D341Med (cell line): Measurements from ENCODE around the gene FAM168B.

Experiments used
- DNase-seq: peaks from one replicate; pipeline ENCODE4 v3.0.0; 2012; ENCODE audit warnings: low spot score

Gene FAM168B

DNA sequence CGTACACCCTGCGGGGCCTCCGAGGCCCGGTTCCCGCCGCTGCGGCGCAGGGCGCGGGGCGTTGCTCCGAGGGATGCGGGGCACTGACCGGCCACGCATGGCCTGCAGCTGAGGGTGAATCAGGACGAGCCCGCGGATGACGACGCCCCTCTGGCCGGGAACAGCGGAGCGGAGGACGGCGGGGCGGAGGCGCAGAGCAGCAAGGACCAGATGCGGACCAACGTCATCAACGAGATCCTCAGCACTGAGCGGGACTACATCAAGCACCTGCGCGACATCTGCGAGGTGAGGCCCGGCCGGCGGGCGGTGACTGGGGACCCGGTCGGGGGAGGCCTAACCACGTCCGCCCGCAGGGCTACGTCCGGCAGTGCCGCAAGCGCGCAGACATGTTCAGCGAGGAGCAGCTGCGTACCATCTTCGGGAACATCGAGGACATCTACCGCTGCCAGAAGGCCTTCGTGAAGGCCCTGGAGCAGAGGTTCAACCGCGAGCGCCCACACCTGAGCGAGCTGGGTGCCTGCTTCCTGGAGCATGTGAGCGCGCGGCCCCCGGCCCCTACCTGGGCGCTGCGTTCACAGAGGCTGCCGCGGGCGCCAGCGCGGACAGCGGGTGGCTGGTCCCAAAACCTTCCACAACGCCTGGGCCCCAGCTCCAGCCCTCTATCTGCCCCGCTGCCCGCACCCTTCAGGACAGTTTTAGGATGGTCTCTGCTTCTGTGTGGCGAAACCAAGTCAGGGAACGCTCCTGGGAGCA lies 53.2 kb downstream of the FAM168B start:
- no peak for DNase-seq

DNA sequence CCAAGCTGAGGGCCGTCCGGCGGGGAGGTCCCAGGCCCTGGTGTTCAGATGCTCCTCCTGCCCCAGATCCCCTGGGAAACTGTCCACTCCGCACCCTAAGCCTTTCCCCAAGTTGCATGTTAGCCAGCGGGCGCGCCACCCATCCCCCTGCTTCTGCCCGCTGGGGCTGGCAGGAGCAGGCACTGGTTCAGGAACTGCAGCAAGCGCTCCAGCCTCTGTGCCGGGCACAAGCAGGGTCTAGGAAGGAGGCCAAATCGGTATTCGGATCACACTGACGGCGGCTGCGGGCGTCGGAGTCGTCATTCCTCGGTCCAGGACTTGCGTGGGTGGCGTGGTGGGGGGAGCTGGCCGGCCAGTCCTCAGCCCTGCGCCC lies 53.7 kb downstream of the FAM168B start:
- DNase-seq = no peak

DNA sequence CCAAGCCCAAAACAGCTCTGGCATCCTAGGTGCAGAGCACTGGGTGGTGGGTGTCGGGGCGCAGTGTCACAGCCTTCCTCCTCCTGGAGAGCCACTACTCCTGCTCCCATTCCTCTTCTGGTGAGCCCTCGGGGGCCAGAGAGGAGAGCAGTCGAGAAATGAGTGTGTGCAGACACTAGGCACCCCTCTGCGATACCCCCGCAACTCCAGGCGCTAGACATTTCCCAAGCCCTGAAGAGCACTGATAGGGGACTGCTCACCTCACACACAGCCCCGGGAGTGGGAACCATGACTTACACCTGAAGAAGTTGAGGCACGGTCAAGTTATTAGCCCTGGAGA lies 54.2 kb downstream of the FAM168B start:
- no peak for DNase-seq

DNA sequence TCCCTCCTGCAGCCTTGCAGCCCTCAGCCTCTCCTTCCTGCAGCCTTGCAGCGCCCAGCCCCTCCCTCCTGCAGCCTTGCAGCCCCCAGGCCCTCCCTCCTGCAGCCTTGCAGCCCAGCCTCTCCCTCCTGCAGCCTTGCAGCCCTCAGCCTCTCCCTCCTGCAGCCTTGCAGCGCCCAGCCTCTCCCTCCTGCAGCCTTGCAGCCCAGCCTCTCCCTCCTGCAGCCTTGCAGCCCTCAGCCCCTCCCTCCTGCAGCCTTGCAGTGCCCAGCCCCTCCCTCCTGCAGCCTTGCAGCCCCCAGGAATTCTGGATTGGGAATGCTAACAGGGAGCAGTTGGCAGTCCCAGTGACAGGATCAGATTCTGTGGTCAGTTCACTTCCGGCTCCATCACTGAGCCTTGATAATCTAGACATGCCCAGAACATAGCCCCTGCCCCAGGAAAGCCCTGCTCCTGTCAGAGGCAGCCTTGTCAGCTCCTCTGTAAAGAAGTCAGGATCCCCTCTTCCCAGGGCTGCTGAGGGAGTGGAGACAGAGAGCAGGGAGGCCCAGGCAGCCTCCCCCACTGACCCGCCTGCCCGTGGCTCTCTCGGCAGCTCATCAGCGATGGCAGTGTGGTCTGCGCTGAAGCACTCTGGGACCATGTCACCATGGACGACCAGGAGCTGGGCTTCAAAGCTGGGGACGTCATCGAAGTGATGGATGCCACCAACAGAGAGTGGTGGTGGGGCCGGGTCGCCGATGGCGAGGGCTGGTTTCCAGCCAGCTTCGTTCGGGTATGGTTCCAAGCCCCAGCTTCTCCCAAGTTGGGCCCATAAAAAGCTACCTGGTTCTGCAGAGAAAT lies 54.8 kb downstream of the FAM168B start:
- no peak for DNase-seq

DNA sequence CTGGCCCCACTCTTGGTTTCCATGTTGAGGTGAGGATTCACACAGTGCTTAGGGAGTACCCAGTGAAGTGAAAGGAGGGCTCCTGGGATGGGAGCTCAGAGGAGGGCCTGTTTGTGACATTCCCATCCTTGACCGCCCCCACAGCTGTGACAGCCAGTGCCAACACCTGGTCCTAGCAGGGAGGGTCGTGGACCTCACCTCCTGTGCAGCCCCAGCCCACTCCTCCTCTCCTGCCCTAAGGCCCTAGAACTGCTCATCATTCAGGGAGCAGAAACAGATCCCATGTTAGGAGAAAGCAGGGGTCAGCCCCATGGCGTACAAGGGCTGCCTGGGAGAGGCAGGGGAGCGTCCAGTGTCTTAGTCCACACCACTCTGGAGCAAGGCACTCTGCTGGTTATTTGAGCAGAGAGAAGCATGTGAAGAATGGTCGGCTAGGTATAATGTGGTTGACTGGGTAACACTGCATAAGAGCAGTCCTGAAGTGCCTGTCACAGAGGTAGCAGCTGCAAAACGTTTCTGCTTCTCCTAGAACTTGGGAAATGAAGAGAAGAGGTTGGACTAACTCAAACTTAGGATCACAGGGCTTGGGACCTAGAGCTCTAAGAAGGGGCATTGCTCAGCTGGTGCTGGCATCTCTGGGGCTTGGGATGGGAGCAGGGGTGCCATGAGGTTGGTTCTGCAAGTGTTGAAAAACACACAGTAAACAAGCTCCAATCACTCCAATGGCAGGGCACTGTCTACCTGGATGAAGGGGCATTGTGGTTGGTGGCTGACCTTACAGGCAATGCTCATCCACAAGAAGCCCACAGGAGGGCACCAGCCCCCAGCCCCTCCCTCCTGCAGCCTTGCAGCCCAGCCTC lies 55.6 kb downstream of the FAM168B start:
- DNase-seq = no peak

DNA sequence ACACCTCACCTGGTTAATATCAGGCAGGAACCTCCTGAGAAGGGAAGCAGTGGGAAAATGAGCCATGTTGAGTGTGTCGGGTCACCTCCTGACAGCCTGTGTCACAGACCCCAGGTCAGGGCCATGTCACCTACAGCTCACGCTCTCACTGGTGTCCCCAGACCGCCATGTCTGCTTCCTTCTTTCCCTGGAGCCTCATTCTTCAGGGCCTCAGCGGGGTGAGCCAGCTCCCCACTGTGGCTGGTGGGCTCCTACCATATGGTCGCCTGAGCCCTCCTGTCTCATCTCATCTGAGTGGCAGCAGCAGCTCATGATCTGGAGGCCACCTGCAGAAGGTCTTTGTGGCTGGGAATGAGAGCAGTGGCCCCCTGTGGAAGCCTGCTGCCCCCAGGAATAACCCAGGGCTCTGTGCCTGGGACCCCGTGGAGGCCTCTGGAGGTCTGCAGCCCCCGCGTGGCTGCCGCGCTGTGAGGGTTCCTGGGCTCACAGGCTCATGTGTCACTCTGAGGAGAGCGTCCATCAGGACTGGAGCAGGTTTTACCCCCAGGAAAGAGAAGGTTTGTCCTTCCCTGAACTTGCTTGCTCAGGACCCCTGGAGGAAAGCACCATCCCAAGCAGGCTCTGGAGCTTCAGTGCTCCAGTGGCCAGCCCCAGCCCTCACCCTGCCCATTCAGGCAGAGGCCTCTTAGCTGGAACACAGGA lies 56.4 kb downstream of the FAM168B start:
- DNase-seq = no peak

DNA sequence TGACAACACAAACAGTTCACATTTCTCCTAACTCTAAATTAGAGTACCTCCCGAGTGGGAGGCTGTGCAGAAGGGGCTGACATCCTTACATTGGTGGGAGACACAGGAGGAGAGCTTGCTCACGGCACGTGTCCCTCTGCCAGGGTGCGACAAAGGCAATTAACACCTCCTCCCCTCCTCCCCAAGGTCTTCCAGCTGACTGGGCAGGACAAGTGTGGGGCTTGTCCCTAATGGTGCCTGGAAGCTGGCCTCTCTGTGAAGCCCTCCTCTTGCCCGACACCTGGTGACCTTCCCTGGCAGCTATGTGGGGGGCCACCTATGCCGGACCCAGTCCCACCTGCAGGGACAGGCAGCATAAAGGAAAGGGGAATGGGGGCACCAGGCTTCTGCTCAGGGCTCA lies 57.0 kb downstream of the FAM168B start:
- no peak for DNase-seq

DNA sequence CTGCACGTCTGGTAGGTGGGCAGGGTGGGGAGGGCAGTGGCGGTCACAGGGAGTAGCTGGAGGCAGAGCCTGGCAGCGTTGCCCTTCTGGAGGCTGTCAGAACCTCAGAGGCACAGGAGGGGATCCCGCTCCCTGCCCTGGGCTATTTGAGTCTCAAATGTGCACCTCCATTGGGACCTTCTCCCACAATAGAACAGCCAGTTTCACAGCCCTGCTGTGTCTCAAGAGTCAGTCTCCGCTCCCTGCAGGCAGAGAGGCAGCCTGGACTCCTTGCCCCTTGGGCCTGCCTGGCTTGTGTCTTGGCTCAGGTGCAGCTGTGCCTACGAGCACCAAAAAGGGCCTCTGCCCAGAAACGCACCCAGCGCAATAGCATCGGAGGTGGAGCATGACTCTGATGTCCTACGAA lies 57.4 kb downstream of the FAM168B start:
- DNase-seq = no peak

DNA sequence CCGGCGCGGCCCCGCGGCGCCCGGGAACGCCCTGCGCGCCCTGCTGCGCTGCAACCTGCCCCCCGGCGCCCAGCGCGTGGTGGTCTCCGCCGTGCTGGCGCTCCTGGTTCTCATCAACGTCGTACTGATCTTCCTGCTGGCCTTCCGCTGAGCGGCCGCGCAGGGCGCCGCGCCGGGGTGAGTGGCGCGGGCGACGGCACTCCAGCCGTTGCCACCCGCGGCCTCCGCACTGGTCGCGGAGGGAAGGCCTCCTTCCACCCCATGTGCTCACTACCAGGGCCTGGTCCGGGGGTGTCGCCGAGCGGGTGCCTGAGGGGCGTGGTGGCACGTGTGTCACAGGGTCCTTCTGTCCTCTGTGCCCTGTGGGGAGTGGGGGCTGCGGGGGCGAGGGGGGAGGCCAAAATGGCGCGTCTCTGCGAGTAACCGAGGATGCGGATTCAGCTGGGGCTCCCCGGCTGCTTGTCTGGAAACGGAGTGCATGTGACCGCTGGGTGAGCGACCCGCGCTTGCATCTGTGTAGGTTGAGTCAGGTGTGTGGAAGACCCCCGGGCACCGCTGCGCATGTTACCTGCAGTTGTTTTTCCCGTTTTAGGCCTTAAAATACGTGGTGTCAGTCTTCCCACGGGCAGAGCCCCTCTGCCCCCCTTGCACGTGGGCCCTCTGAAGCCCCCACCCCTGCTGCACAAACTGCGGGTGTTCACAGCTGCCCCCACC lies 58.0 kb downstream of the FAM168B start:
- peak; percentile 52 for DNase-seq

DNA sequence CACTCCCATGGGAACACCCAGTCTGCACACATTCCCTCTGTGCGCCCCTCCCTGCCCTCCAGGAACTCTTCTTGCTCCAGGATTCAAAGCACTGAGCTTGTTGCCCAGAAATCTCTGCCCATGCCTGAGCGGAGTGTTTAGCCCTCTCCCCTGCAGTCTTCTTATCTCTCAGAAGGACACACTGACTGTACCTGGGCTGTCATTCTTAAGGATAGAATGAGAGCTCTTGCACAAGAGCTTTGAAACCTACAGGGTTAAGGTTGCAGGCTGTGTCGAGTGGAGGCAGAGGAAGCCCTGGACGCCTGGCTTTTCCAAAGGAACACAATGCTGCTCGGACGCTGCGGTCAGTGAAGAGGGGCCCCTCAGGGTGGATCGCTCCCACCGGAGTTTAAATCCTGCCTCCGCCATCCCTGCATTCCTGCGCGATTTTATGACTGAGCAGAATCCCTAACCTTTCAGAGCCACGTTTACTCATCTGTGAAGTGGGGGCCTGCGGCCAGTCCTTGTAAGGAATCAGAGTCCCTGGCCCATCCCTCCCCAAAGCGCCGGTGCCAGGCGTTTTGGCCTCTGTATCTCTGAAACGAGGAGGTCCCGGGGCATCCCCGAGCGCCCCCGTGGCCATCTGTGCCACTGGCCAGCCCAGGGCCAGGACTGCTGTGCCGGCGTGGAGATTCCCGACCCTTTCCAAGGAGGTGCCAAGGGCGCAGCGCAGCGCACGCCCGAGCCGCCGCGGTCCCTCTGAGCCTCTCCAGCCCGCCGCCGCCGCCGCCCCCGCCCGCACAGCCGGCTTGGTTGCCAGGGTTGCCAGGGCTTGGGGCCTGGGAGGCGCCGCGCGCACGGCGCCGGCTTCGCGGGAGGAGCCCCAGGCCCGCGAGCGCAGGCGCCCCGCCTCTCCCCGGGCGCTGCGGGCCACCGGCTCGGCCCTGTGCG lies 58.9 kb downstream of the FAM168B start:
- peak; percentile 81 for DNase-seq

DNA sequence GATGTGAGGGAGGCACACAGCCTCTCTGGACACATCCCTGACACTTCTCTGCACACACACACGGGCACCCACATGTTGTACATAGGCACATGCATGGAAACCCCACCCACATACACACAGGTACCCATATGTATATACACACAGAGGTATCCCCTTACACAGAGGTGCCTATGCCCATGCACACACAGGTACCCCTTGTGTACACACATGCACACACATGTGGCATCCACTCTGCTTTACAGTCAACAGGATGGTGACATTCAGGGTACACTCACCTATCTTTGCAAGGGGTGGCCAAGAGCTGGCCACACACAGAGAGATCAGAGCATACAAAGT lies 59.5 kb downstream of the FAM168B start:
- DNase-seq = no peak

DNA sequence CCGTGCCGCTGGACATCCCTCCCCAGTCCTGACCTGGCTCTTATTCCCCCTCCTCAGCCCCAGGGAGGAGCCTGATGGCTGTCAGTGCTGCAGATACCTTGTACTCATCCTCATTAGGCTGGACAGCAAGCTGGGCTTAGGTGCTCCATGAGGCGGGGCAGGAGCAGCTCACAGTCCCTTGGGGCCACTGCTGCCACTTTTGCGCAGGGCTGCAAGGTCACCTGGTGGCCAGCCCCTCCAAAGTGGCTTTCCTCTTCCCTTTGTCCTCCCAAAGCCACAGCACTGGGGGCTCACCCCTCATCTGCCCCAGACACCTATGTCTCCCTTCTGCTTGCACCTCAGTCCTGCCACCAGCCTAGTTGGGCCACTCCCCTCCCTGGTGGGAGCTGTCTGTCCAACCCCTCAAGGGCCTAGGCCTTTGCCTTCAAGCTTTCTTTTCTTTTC lies 60.8 kb downstream of the FAM168B start:
- DNase-seq = no peak

DNA sequence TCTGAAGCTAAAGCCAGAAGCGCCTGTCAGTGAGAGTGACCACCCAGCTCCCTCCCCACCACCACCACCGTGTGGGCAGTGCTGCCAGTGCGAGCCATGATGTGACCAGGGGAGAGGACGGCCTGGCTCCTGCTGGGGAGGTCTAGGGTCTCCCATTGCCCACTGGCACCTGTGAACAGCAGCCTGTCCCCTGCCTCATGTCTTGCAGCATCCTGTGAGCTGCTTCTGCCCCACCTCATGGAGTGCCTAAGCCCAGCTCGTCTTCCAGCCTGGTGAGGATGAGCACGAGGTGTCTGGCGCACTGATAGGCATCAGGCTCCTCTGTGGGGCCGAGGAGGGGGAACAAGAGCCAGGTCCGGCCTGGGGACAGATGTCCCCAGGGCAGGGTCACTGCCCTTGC lies 61.4 kb downstream of the FAM168B start:
- no peak for DNase-seq

DNA sequence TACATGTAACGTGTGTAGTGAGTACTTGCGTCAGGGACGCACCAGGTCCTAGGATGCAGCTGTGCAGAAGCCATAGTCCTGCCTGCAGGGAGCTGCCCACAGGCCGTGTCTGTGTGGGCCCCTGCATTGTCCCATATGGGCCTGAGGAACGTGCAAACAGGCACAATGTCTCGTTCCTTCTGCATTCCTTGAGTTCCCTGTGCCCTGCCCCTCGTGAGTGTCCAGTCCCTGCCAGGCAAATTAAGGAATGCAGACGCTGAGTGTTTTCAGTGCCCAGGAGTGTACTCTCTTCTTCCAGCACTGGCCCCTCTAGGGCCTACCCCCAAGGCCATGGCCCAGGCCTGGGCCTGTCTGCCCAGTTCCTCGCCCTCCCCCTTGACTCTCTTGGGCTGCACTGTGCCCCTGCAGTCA lies 61.8 kb downstream of the FAM168B start:
- DNase-seq = no peak

DNA sequence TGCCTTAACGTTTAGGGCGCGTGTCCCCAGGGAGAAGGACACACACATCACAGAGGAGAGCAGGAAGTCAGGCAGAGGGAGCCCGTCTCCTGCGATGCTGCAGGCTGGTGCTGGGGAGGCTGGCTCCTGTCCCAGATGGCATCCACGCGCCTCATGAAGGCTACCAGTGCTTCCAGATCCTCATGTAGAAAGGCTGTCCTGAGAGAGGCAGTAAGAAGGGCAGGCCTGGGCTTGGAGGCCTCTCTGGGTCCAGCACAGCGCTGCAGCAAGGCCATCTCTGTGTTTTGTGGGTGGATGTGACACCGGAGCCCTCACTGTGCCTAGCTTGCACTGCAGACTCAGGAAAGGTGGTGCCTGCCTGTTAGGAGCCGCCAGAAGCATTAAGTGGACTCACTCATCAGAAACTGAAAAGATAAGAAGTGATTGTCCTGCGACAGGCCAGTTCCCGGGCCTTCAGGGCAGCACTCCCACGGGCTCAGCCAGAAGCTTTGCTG lies 62.7 kb downstream of the FAM168B start:
- DNase-seq = no peak

DNA sequence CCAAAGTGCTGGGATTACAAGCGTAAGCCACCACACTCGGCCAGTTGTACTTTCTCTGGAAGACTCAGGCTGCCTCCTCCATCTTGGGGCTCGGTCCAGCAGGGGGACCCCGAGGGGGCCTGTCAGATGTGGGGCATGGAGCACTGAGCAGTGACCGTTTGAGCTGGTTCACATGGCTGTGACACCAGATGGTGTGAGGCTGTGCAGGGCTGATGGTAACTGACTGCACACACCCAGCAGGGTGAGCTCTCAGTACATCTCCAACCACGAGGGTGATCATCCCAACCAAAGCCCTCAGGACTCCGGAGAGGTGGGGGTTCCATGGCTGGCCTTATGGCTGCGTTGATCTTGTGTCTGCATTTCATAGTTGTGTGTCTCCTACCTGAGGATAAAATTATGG lies 63.4 kb downstream of the FAM168B start:
- no peak for DNase-seq

DNA sequence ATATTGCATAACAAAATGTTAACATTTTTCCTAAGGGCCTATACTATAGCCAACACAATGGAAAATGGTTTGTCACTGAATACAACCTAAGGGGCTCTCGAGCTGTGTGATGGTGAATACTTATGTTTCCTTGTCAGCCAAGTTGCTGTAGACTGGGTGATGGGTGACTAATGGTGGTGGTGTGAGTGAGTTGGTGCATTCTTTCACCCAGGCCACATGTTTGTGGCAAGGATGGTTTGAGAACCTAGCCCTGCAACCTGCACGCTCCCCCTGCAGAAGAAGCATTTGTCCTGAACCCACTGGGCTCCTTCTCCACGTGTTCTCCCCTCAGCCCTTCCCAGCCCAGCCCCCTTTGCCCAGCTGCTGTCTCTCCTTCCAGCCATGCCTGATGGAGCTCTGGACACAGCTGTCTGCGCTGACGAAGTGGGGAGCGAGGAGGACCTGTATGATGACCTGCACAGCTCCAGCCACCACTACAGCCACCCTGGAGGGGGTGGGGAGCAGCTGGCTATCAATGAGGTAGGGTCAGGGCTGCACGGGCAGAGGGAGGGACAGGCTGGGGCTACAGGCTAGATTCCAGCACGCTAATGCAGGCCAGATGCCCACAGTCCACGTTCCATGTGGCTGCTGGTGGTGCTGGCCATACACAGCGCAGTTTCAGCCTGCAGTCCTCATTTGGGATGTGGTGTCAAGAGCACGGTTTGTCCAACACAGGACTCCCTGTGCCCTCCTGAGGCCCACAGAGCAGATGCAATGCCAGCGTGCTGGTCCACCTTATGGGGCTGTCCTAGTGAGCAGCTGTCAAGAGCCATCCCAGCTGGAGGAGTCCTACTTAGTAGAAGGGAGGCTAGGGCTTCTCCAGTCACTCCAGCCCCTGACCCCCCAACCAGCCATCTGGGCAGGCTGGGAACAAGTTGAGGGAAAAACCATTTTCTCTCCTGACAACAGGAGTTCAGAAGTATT lies 65.4 kb downstream of the FAM168B start:
- DNase-seq = no peak

DNA sequence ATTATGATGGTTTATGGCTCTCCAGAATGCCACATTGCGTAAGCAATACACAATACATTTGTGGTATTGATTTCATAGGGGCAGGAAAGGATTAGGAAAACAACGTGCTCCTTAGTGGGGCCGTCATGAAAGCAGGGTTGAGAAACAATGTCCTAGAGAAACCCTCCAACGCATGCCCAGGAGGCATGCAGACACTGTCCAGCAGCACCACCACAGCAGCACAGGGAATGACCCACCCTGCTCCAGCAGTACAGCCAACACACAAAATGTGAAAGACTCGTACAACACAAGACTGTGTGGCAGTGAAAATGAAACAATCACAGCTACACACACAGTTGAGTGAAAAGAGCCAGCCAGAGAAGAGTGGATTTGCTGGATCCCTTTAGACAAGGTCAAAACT lies 66.3 kb downstream of the FAM168B start:
- no peak for DNase-seq

DNA sequence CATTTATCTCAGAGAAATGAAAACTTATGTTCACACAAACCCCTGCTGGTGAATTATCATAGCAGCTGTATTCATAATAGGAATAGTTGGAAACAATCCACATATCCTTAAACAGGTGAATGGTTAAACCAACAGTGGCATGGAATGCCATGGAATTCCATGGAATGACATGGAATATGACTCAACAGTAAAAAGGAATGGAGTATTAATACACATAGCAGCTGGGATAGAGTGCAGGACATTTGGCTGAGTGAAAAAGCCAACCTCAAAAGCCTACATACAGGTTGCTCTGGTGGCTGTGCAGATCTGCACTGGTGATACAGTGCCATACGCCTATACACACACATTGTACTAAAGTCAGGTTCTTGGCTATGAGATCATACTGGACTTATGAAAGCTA lies 69.5 kb downstream of the FAM168B start:
- DNase-seq = no peak
